ENCODE measurements around the gene F7.

- TF ChIP-seq EZH2phosphoT487 (conservative IDR thresholded peaks at IDR 0.05; ENCODE audit: low read length) (no peak), CTCF (IDR thresholded peaks at IDR 0.05; ENCODE audit: insufficient read depth, low read length, poor library complexity, severe bottlenecking) (no peak)
These were observed 9.4 kb upstream of the F7 start for GRCh38 chr13:113096052-113096744.
